A549 (cell line): ENCODE measurements around the gene SPNS2. TPM values are rescaled to one million over a fixed set of nuclear protein-coding genes. Genes with fewer than 3 reads are reported as not detected.
A peak's percentile ranks its signal among the peaks of the same experiment; 100 is the strongest.

Source experiments
- ATAC-seq, 2 experiments: fragments of 200-7000 bp in 1 of 2; fragments of >200 bp in 1 of 2; cut with Nextera tagmentation in 1 of 2; cut with Tn5 transposase in 1 of 2; 3 replicates each; pipeline versions ENCODE4 v1.8.0 to v1.9.1; 2018 to 2020; ENCODE audit warnings: mild to moderate bottlenecking in 1 of 2, moderate library complexity in 1 of 2
- CTCF ChIA-PET: fragments of 300-600 bp; sonication (Branson Sonifier 250); formaldehyde crosslinking; extraction: SDS; loops from one replicate; lab custom pipeline; 2021; ENCODE audit warnings: antibody characterized with exemption, inconsistent platforms; lab: Yijun Ruan, JAX
- POLR2A ChIA-PET: fragments of 350-600 bp; formaldehyde crosslinking; extraction: SDS; loops from one replicate; lab custom pipeline; 2021; ENCODE audit warnings: antibody characterized with exemption, inconsistent platforms; lab: Yijun Ruan, JAX
- DNase-seq, 2 experiments: peaks; one replicate each; pipeline versions ENCODE4 v3.0.0 to v3.0.0-alpha.2; 2011 to 2016; ENCODE audit warnings: low read depth in 1 of 2, low spot score in 1 of 2
- FAIRE-seq: peaks from 2 replicates; lab custom pipeline; 2011; peaks lifted over from hg19 to GRCh38; lab: Jason Lieb, UNC
- H3K27ac ChIP-seq, 2 experiments: fragments of >200 bp; sonication (Bioruptor Twin); formaldehyde crosslinking; 3 replicates each; pipeline ENCODE4 v1.5.1; 2016 to 2017
- H3K4me1 ChIP-seq: fragments of >200 bp; sonication (Bioruptor Twin); formaldehyde crosslinking; 3 replicates; pipeline ENCODE4 v1.6.1; 2016
- H3K4me2 ChIP-seq: fragments of >200 bp; sonication (Bioruptor Twin); formaldehyde crosslinking; 3 replicates; pipeline ENCODE4 v1.6.1; 2016
- H3K4me3 ChIP-seq: fragments of >200 bp; sonication (Bioruptor Twin); formaldehyde crosslinking; 3 replicates; pipeline ENCODE4 v1.5.1; 2016
- H3K9me3 ChIP-seq: fragments of >200 bp; sonication (Bioruptor Twin); formaldehyde crosslinking; 3 replicates; pipeline ENCODE4 v1.6.1; 2016
- BCL3 ChIP-seq: fragments of >200 bp; sonication (Bioruptor Twin); formaldehyde crosslinking; IDR thresholded peaks from 3 replicates; pipeline ENCODE4 v1.6.1; 2016
- CBX8 ChIP-seq: fragments of 200-600 bp; sonication (generic); IDR thresholded peaks from 2 replicates; pipeline ENCODE4 v1.6.1; 2016
- CTCF ChIP-seq: fragments of >200 bp; sonication (Bioruptor Twin); formaldehyde crosslinking; IDR thresholded peaks from 3 replicates; pipeline ENCODE4 v1.5.1; 2016
- E2F6 ChIP-seq: IDR thresholded peaks from 2 replicates; pipeline ENCODE4 v1.6.1; 2012; ENCODE audit warnings: low read depth, borderline replicate concordance
- ESRRA ChIP-seq: fragments of 150-350 bp; IDR thresholded peaks from 2 replicates; pipeline ENCODE4 v1.6.1; 2014; ENCODE audit warnings: mild to moderate bottlenecking, low read length, borderline replicate concordance
- FOSL2 ChIP-seq, 2 experiments: fragments of 450-650 bp in 1 of 2; fragments of >200 bp in 1 of 2; sonication (Bioruptor Twin) in 1 of 2; formaldehyde crosslinking; IDR thresholded peaks; 2 replicates each; pipeline versions ENCODE4 v1.5.0 to v1.6.1; 2016 to 2020; ENCODE audit warnings: mild to moderate bottlenecking in 1 of 2, moderate library complexity in 1 of 2
- FOXS1 ChIP-seq: fragments of 250-450 bp; sonication (Bioruptor Pico); IDR thresholded peaks from 2 replicates; pipeline ENCODE4 v1.5.0; 2020; ENCODE audit warnings: mild to moderate bottlenecking, moderate library complexity
- JUN ChIP-seq, 2 experiments: fragments of >200 bp; sonication (Bioruptor Twin); formaldehyde crosslinking; IDR thresholded peaks; 2 replicates in 1 of 2; 3 replicates in 1 of 2; pipeline ENCODE4 v1.6.1; 2016 to 2017
- KDM1A ChIP-seq: fragments of 200-600 bp; sonication (generic); IDR thresholded peaks from 2 replicates; pipeline ENCODE4 v1.6.1; 2016; ENCODE audit warnings: low read depth, mild to moderate bottlenecking
- MAX ChIP-seq: IDR thresholded peaks from 2 replicates; pipeline ENCODE4 v1.6.1; 2012
- MYC ChIP-seq: IDR thresholded peaks from 2 replicates; pipeline ENCODE4 v1.6.1; 2012; ENCODE audit warnings: mild to moderate bottlenecking, inconsistent platforms, low read length, improper control_type of control experiment, borderline replicate concordance
- NPAS2 ChIP-seq: fragments of 250-450 bp; sonication (Bioruptor Pico); IDR thresholded peaks from 2 replicates; pipeline ENCODE4 v1.8.0; 2022; ENCODE audit warnings: mild to moderate bottlenecking, moderate library complexity, borderline replicate concordance
- POLR2A ChIP-seq: IDR thresholded peaks from 2 replicates; pipeline ENCODE4 v1.6.1; 2012; ENCODE audit warnings: mild to moderate bottlenecking, low read length
- RCOR1 ChIP-seq: fragments of 150-350 bp; IDR thresholded peaks from 2 replicates; pipeline ENCODE4 v1.6.1; 2014; ENCODE audit warnings: antibody characterized with exemption, low read length, low read depth
- SREBF2 ChIP-seq: fragments of 450-650 bp; IDR thresholded peaks from 2 replicates; pipeline ENCODE4 v1.6.1; 2014; ENCODE audit warnings: mild to moderate bottlenecking, moderate library complexity
- TP53 ChIP-seq: fragments of 250-450 bp; sonication (Bioruptor Pico); IDR thresholded peaks from 2 replicates; pipeline ENCODE4 v1.5.0; 2021; ENCODE audit warnings: mild to moderate bottlenecking, moderate library complexity
- ZFP36 ChIP-seq: fragments of 450-650 bp; IDR thresholded peaks from 2 replicates; pipeline ENCODE4 v1.6.1; 2014; ENCODE audit warnings: borderline replicate concordance; ENCODE audit not compliant: partially characterized antibody
- ZNF302 ChIP-seq: fragments of 250-450 bp; sonication (Bioruptor Pico); IDR thresholded peaks from 2 replicates; pipeline ENCODE4 v1.9.0; 2021; ENCODE audit warnings: inconsistent platforms, mild to moderate bottlenecking, moderate library complexity
- ZSCAN20 ChIP-seq: fragments of 250-450 bp; sonication (Bioruptor Pico); IDR thresholded peaks from 2 replicates; pipeline ENCODE4 v1.8.0; 2022; ENCODE audit warnings: mild to moderate bottlenecking, moderate library complexity
- WGBS: methylation state at CpG from one replicate; pipeline ENCODE4 v1.1.6; 2017; ENCODE audit errors: missing lambda C conversion rate; 5-methylcytosine and 5-hydroxymethylcytosine counted together
- polyA plus RNA-seq, 4 experiments: library from polyadenylated mRNA; depleted of rRNA in 3 of 4; stranded (reverse); fragments of >200 nt; fragmentation: RNase III in 1 of 4; extraction: RNeasy Plus Mini Kit Qiagen cat#74134 plus additional on column Dnase treatment in 1 of 4; gene quantifications; 2 replicates in 3 of 4; 3 replicates in 1 of 4; pipeline ENCODE4 v1.2.3, GENCODE V29; 2011 to 2017

The SPNS2 gene
- polyA plus RNA-seq, 2 of the 4 experiments (the other 2 are of a cell fraction) = 0.27 to 0.46 TPM

GRCh38 chr17:4583206-4583605, 84.5 kb downstream of the SPNS2 start:
- H3K4me2 ChIP-seq = no peak overlapping the region; the same call in 2 of the 3 replicates
- DNase-seq (no peak), ATAC-seq (no peak), FAIRE-seq (no peak)
- ChIA-PET CTCF (interaction anchor here (0.6 to 2.6 kb wide), 14 partner anchors 9 to 49 kb away, joined by 3 to 24 read pairs (median 4); no protein-coding TSS in a partner anchor), POLR2A (no interaction called here)
- no peak for TF ChIP-seq SREBF2
- no peak for TF ChIP-seq FOSL2 (IDR thresholded peaks at IDR 0.05)
- no peak for TF ChIP-seq FOSL2 (CRISPR knock-in tag; IDR thresholded peaks at IDR 0.05)
- no peak for TF ChIP-seq ZNF302 (CRISPR knock-in tag)
- TF ChIP-seq CBX8 = no peak
- TF ChIP-seq CTCF = no peak
- no peak for TF ChIP-seq JUN (IDR thresholded peaks at IDR 0.05)
- peaks cover 7% of the 10 kb centered on the region; the same call in 2 of the 3 replicates for H3K4me1 ChIP-seq
- WGBS = 55% methylated on average over 3 of the region's 3 CpGs
- H3K4me3 ChIP-seq = no peak overlapping the region; the same call in 2 of the 3 replicates
- no peak overlapping the region for H3K27ac ChIP-seq
- H3K9me3 ChIP-seq = no peaks in the 10 kb centered on the region

GRCh38 chr17:4583782-4584100, 85.1 kb downstream of the SPNS2 start:
- ChIA-PET POLR2A (no interaction called here), CTCF (interaction anchor here (0.6 to 2.6 kb wide), 16 partner anchors 10 to 49 kb away, joined by 3 to 24 read pairs (median 4); no protein-coding TSS in a partner anchor)
- H3K4me1 ChIP-seq = peaks cover 7% of the 10 kb centered on the region; the same call in 2 of the 3 replicates
- peak overlapping the region; percentile 95 for H3K4me2 ChIP-seq
- H3K4me3 ChIP-seq = peak overlapping the region; percentile 49
- 41% methylated on average over 11 of the region's 12 CpGs for WGBS
- H3K27ac ChIP-seq = peak overlapping the region; percentile 23 to 70; a peak in 3 of 6 replicates
- TF ChIP-seq ESRRA (no peak), RCOR1 (no peak), KDM1A (no peak), BCL3 (no peak), ZSCAN20 (no peak), FOSL2 (IDR thresholded peaks at IDR 0.05) (no peak), FOSL2 (CRISPR knock-in tag; IDR thresholded peaks at IDR 0.05) (no peak), E2F6 (no peak), MYC (no peak)
- no peak for FAIRE-seq
- peak; percentile 73 to 91 for ATAC-seq
- DNase-seq = peak; percentile 68 to 94
- no peaks in the 10 kb centered on the region for H3K9me3 ChIP-seq

- Histone ChIP-seq H3K4me2 (peak within 1 kb of the TSS; percentile 95), H3K4me1 (peaks cover 7% of the 10 kb centered on the region; the same call in 2 of the 3 replicates), H3K9me3 (no peaks in the 10 kb centered on the region), H3K4me3 (peak within 1 kb of the TSS; percentile 49), H3K27ac (peak within 1 kb of the TSS; percentile 23 to 70; a peak in 4 of 6 replicates)
- CTCF ChIA-PET = interaction anchor here (0.9 to 2.6 kb wide), 14 partner anchors 11 to 65 kb away, joined by 3 to 24 read pairs (median 4); no protein-coding TSS in a partner anchor
- peak in 1 of 2 experiments; percentile 49 for DNase-seq
- no peak for FAIRE-seq
- POLR2A ChIA-PET = no interaction called here
- TF ChIP-seq E2F6 (peak; percentile 51; the same call in 1 of the 2 replicates), TP53 (CRISPR knock-in tag) (0 out of 2 replicates have a peak, but pooled peaks have one; percentile 18), FOXS1 (CRISPR knock-in tag) (no peak), MAX (peak; percentile 55; the same call in 1 of the 2 replicates), ZFP36 (no peak), CTCF (peak; percentile 9; the same call in 1 of the 3 replicates), POLR2A (peak; percentile 24), NPAS2 (CRISPR knock-in tag) (no peak)
- ATAC-seq = peak; percentile 35 to 58
- WGBS = 5% methylated on average over 35 of the region's 100 CpGs
Measured at GRCh38 chr17:4584101-4584916, 85.6 kb downstream of the SPNS2 start, which contains the start of gene SMTNL2. Gene SMTNL2, plus strand, starts transcription at chr17:4584529. Its CDS starts 77 bp downstream, at chr17:4584606.
